RPMI8226 (cell line): ENCODE data around the gene MGRN1.

ENCODE experiments used
- DNase-seq: peaks from one replicate; pipeline ENCODE4 v3.0.0-alpha.2; 2015

Gene MGRN1

DNA sequence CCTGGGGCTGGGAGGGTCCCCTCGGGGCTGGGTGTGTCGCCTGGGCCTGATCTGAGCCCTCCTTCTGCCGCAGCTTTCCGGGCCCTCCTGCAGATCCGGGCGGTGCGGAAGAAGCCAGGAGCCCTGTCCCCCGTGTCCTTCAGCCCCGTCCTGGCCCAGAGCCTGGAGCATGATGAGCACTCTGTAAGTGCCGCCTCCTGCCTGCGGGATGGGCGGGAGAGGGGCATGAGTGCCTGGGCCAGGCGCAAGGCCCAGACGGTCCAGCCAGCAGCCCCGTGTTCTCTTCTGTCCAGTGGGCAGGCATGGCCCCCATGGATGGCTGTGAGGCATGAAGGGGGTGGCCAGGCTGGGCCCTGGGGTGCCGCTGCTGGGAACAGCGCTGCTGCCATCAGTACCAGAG is 52.8 kb downstream of the MGRN1 start:
- DNase-seq, result no peak

DNA sequence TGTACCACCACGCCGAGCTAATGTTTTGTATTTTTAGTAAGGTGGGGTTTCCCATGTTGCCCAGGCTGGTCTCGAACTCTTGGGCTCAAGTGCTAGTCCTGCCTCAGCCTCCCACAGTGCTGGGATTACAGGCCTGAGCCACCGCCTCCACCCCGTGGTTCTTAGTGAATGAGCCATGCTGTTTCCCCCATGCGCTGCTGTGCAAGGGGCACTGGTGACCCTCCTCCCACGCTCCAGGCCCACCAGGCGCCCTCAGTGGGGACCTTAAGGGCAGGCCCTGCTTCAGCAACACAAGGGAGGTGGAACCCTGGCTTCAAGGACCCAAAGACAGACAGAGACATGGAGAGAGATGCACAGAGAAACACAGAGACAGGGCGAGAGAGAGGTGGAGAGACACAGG is 53.4 kb downstream of the MGRN1 start:
- DNase-seq, result no peak

DNA sequence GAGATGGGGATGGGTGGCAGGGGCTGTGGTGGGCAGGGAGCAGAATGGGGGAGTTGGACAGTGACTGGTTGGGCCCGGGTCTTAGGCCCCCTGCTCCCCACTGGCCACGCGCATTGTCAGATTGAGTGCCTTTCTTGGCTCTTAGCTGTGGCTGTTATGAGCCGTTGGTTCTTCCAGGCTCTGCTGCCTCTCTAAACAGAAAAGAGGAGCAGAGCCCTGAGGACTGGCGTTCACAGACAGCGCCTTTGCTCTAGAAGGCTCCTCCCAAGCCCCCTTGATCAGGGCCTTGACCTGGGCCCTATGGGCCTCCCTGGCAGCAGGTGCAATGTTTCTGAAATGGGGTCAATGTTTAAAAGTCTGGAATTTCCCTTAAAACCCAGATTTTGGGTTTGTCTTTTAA is 54.0 kb downstream of the MGRN1 start:
- no peak for DNase-seq

DNA sequence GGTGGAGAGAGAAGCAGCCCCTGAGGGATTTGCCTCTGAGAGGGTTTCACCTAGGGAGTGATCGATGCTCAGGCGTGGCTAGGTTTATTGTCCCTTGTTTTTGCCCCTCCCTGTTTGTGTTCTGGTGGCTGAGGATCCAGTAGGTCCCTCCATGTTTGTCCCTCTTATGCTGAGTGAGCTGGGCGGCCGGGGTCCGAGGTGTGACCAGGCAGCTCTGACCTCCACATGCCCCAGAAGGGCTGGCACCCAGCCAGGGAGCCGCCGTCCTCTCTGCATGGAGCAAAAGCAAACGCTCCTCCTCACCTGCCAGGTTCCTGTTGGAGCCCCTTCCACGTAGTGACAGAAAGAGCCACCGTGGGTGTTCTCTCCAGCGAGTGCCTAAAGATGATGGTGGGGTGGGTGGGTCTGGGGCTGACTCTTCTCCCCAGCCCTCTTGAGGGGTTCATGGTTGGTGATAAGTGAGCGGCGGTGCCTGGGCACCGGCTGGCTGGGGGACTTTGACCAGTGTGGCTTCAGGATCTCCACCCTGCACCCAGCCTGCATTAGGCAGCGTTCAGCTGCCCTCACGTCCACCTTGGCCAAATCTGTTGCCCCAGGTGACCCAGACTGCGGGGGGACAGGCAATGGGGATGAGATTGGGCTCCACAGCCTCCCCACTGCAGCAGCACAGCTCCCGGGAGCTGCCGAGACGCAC is 54.7 kb downstream of the MGRN1 start:
- DNase-seq, result no peak

DNA sequence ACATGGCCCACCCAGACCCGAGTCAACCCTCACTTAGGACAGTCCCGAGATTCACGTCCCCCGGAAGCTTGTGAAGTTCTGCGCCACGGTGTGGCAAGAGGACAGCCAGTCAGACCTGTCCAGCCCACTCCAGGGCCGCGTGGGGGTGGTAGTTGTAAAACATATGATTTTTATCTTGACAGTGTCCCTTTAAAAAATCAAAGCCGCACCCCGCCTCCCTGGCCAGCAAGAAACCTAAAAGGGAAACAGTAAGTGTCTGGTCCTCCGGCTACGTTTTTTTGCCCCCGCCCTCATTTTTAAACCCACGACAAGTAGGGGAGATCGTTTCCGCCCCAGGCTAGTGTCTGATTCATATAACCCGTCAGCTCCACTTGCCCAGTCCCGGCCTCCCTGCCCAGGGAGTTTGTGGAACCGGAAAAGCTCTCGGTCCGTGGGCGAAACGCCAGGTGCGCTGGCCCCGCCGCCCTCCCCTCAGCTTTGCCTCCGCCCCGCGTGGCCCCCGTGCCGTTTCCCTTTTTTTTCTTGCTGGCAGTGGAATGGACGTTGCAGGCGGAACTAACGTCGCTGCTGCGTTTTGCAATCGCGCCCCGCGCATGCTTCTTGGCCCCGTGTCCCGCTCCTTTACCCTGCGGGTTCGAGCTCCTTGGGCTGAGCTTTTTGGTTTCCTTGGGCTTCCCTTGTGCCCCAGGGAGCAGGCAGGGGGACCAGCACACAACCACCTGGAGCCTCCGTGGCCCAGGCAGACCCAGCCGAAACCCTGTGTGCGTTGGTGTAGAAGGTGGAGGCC is 55.4 kb downstream of the MGRN1 start:
- DNase-seq, result no peak

- no peak for DNase-seq
Observed at GRCh38 chr16:4680673-4681470, 56.2 kb downstream of the MGRN1 start.

- DNase-seq, result no peak
Observed at GRCh38 chr16:4681471-4682083, 57.0 kb downstream of the MGRN1 start.

GRCh38 chr16:4682084-4682591 is 57.5 kb downstream of the MGRN1 start:
- DNase-seq, result no peak

- no peak for DNase-seq
Observed at GRCh38 chr16:4682616-4683254, 58.1 kb downstream of the MGRN1 start.

DNA sequence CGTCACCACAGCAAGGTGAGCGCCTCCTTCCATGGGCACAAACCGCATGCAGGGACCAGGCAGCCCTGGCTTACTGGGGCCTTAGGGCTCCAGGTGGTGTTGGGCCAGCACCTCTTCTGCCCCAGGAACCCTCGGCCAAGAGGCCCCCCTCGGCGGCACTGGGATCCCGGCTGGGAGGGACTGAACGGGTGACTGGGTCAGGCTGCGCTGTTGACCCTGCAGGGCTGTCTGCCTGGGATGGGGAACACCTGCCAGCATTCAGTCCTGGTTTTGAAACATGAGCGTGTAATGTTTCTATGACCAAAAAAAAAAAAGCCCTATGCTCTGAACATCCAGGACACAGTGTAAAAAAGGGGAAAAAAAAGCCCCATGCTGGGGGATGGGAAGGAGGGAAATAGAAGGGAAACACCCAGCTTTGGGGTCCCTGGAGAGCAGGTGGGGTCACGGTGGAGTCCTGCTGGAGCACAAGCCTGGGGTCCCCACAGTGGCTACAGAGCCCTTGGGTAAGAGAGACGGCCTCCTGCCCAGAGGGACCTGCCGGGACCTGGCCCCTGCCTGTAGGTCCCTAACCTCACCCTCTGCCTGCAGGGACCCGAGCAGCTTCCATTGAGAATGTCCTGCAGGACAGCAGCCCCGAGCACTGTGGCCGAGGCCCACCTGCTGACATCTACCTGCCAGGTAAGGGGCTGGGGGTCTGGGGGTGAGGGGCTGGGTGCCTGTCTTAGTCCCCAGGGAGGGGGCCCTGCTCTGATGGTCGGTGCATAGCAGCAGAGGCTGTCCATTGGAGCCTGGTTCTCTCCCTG is 58.8 kb downstream of the MGRN1 start:
- no peak for DNase-seq

DNA sequence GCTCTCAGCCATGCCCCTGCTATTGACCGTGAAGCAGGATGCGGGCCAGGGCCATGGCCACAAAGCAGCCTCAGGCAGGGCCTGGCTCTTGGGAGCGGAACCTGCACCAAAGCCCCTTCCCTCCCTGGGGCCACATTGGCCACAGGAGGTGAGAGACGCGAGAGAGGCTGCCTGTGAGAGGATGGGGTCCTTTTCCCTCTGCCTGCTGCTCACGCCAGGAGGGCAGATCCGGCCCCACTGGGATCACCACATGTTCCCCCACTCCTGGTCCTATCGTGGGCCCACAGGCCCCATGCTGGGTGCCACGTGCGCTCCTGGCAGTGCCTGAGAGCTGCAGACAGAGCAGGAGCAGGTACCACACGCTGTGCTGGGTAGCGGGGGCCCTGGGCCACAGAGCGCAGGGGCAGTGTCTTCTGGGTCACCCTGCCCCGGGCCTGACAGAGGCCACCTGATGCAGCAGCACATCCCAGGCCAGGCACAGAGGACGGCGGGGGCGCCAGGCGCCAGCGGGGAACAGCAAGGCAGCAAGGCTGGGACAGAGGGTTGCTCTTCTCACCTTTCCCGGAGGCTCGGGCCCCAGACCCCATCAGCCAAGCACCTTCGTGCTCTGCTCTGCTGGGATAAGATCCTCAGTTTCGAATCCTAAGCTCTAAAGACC is 59.6 kb downstream of the MGRN1 start:
- DNase-seq, result no peak

DNA sequence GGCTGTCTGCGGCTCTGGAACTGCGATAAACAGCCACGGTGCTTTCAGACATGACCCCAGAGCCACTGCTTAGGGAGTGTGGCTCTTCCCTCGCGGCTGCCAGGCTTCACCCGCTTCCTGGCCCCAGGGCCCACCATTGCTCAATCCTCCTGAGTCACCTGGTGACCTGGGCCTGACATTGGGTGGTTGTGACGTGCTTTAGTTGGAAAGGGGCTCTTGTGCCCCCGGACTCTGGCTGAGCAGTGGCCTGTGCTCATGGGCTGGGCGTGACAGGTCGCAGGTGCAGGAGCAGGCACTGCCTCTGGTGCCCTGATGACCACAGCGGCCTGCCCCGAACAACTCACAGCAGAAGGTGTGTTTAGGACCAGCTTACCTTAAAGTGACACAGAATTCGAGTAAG is 60.1 kb downstream of the MGRN1 start:
- DNase-seq, result no peak

DNA sequence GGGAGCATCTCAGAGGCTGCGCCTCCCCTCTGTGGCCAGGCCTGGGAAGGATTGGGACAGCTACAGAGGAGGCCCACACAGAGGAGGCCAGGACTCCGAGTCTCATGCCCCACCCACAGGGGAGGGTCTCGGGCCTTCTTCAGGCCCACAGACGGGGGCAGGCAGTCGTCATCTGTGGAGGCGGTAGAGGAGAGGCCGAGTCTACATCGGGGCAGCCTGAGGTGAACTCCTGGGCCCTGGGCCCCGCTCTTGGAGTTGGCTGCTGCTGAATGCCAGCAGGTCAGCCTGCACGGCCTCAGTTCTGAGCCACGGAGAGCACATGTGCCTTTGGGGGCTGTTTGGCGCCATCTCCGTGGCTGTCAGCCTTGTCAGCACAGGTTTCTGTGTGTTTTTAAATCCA is 60.7 kb downstream of the MGRN1 start:
- no peak for DNase-seq

DNA sequence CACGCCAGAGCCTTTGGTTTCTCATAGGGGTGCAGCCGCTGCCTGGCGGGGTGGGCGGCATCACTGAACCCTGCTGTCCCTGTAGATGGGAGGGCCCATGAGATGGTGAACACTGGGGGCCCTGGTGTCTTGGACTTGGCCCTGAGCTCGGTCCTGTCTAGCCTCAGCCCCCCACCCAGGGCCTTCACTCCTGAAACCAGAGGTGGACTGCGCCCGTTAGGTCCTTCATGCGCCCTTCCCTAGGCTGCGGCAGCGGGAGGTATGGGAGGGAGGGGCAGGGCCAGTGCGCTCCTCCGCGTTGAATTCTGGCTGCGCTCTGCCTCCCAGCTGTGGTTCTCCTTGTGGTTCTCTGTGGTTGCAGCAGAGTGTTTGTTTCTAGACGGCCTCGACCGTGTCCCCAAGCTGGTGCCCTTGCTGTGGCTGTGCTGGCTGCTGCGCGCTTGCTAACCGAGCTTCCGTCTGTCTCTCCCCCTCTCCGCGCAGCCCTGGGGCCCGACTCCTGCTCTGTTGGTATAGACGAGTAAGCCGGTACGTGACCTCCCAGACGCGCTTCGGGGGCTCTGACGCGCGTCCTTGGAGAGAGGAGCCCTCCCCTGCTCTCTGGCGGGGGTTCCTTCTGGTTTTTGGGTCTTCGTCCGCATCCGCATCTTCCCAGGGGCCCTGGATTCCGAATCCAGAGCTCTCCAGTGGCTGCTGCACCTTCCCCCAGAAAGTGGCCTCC is 61.3 kb downstream of the MGRN1 start:
- no peak for DNase-seq

- no peak for DNase-seq
Observed at GRCh38 chr16:4686497-4687210, 62.0 kb downstream of the MGRN1 start.

GRCh38 chr16:4687416-4687815 is 62.8 kb downstream of the MGRN1 start:
- DNase-seq, result no peak

GRCh38 chr16:4687946-4688673 is 63.5 kb downstream of the MGRN1 start:
- DNase-seq, result no peak

DNA sequence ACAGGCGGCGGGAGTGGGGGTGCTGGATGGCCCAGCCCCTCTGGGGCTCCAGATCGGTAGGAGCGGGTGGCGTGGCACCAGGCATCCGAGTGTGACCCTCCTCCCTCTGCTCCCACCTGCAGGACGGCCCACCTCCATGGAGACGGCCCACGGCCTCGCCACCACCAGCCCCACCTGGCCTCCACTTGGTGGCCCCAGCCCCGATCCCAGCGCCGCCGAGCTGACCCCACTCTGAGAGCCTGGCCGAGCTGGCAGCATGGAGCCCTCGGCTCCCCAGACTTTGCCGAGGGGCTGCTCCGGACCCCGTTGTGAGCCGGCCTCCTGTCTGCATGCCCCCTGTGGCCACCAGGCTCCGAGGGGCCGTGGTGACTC is 64.0 kb downstream of the MGRN1 start:
- DNase-seq, result no peak

DNA sequence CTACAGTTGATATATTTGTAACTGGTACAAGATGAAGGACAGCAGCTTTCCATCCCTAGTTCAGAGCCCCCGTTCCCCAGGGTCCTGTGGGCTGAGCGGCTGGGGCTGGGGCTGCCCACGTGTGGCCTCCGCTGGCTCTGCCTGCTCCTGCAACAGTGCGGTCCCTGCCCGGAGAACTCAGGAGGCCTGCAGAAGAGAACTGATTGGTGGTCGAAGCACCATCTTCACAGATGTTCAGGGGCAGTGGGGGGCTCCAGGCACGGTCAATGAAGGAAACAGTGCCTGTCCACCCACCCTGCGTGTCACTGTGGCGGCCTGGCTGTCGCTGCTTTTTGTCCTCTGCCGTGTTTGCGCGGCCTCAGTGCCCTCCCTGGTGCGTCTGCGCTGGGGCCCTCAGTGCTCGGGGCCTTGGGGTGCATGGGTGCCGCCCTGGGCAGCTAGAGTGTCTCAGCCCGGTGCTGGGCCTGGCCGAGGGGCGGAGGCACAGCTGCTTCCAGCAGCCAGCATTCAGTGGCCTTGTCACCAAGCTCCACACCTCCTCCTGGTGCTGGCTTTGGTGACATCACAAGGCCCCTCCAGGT is 64.6 kb downstream of the MGRN1 start:
- DNase-seq, result no peak
